Measurements from ENCODE around the gene NDUFB10. TPM values are rescaled to one million over a fixed set of nuclear protein-coding genes. Genes with fewer than 3 reads are reported as not detected.
A peak's percentile ranks its signal among the peaks of the same experiment; 100 is the strongest.
"Not testable (repeated sequence)": the region's sequence is repeated elsewhere in the genome, so short reads cannot be mapped to it uniquely, and the experiment has no call there.

The NDUFB10 gene
- total RNA-seq, 4 donors from 2014 or later = 157 to 196 (median 174) TPM

- Histone ChIP-seq H3K36me3 (no peaks in the 10 kb centered on the region), H3K27me3 (no peaks in the 10 kb centered on the region), H3K27ac (no peak overlapping the region), H3K4me3 (no peak overlapping the region), H3K4me1 (peaks cover 11% of the 10 kb centered on the region), H3K9me3 (no peaks in the 10 kb centered on the region)
- no peak for TF ChIP-seq POLR2AphosphoS5 (IDR thresholded peaks at IDR 0.05)
- no peak for TF ChIP-seq POLR2A (IDR thresholded peaks at IDR 0.05)
- TF ChIP-seq, protein P1, sequence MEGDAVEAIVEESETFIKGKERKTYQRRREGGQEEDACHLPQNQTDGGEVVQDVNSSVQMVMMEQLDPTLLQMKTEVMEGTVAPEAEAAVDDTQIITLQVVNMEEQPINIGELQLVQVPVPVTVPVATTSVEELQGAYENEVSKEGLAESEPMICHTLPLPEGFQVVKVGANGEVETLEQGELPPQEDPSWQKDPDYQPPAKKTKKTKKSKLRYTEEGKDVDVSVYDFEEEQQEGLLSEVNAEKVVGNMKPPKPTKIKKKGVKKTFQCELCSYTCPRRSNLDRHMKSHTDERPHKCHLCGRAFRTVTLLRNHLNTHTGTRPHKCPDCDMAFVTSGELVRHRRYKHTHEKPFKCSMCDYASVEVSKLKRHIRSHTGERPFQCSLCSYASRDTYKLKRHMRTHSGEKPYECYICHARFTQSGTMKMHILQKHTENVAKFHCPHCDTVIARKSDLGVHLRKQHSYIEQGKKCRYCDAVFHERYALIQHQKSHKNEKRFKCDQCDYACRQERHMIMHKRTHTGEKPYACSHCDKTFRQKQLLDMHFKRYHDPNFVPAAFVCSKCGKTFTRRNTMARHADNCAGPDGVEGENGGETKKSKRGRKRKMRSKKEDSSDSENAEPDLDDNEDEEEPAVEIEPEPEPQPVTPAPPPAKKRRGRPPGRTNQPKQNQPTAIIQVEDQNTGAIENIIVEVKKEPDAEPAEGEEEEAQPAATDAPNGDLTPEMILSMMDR (IDR thresholded peaks at IDR 0.05) = no peak
- TF ChIP-seq EP300 (IDR thresholded peaks at IDR 0.05) = no peak
- WGBS = 26% methylated on average over 6 of the region's 7 CpGs
- DNase-seq (ENCODE audit: low spot score in 2 of 2) = no peak
Observed at GRCh38 chr16:1950047-1950446, 9.3 kb upstream of the NDUFB10 start.

DNA sequence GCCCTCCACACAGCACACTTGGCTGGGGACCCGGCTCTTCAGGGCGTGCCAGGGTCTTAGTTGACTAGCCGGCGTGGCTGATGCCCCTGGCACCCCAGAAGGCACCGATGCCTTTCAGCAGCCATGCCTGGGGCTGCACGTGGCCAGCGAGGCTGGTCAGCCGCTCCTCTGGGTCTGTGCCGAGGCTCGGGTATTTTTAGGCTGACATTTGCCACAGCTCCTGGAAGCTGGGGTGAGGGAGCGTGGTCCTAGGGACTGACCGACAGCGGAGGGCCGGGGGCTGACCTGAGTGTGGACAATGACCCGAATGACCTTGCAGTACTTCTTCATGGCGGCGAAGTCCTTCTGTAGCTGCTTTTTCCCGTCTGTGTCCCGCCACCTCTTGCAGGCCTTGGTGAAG is 8.8 kb upstream of the NDUFB10 start:
- WGBS = 66% methylated on average over 7 of the region's 19 CpGs
- DNase-seq (ENCODE audit: low spot score in 2 of 2) = no peak
- Histone ChIP-seq H3K36me3 (no peaks in the 10 kb centered on the region), H3K4me1 (peaks cover 11% of the 10 kb centered on the region), H3K27me3 (no peaks in the 10 kb centered on the region), H3K9me3 (no peaks in the 10 kb centered on the region), H3K4me3 (no peak overlapping the region), H3K27ac (no peak overlapping the region)
- TF ChIP-seq, protein P1 (IDR thresholded peaks at IDR 0.05) = no peak
- TF ChIP-seq EP300 (IDR thresholded peaks at IDR 0.05) (no peak), POLR2AphosphoS5 (IDR thresholded peaks at IDR 0.05) (no peak), POLR2A (IDR thresholded peaks at IDR 0.05) (no peak)

- WGBS = 95% methylated on average over 22 of the region's 22 CpGs
- Histone ChIP-seq H3K27ac (no peak overlapping the region), H3K9me3 (no peaks in the 10 kb centered on the region), H3K36me3 (no peaks in the 10 kb centered on the region), H3K27me3 (no peaks in the 10 kb centered on the region), H3K4me3 (no peak overlapping the region), H3K4me1 (peaks cover 12% of the 10 kb centered on the region)
- peak in 1 of 2 donors; percentile 64 for DNase-seq (ENCODE audit: low spot score in 2 of 2)
- TF ChIP-seq POLR2A (IDR thresholded peaks at IDR 0.05) = no peak
- TF ChIP-seq, protein P1 (IDR thresholded peaks at IDR 0.05) = no peak
- TF ChIP-seq EP300 (IDR thresholded peaks at IDR 0.05) = no peak
- no peak for TF ChIP-seq POLR2AphosphoS5 (IDR thresholded peaks at IDR 0.05)
Observed at GRCh38 chr16:1953734-1954133, 5.6 kb upstream of the NDUFB10 start.

- not testable (repeated sequence) for DNase-seq (ENCODE audit: low spot score in 2 of 2); H3K27me3 ChIP-seq; H3K9me3 ChIP-seq; H3K27ac ChIP-seq; H3K4me3 ChIP-seq
- 87% methylated on average over 15 of the region's 22 CpGs for WGBS
- peaks cover 15% of the 10 kb centered on the region for H3K36me3 ChIP-seq
- H3K4me1 ChIP-seq = peaks cover 28% of the 10 kb centered on the region
Observed at GRCh38 chr16:1957434-1958142, 1.8 kb upstream of the NDUFB10 start.

GRCh38 chr16:1958143-1958491 is 1.2 kb upstream of the NDUFB10 start:
- DNase-seq (ENCODE audit: low spot score in 2 of 2) = peak in 1 of 2 donors; percentile 68
- no CpG with 5 or more reads among the region's 30 CpGs for WGBS
- H3K36me3 ChIP-seq = peaks cover 20% of the 10 kb centered on the region
- not testable (repeated sequence) for H3K27ac ChIP-seq, H3K4me3 ChIP-seq, H3K9me3 ChIP-seq, H3K27me3 ChIP-seq
- peaks cover 33% of the 10 kb centered on the region for H3K4me1 ChIP-seq

DNA sequence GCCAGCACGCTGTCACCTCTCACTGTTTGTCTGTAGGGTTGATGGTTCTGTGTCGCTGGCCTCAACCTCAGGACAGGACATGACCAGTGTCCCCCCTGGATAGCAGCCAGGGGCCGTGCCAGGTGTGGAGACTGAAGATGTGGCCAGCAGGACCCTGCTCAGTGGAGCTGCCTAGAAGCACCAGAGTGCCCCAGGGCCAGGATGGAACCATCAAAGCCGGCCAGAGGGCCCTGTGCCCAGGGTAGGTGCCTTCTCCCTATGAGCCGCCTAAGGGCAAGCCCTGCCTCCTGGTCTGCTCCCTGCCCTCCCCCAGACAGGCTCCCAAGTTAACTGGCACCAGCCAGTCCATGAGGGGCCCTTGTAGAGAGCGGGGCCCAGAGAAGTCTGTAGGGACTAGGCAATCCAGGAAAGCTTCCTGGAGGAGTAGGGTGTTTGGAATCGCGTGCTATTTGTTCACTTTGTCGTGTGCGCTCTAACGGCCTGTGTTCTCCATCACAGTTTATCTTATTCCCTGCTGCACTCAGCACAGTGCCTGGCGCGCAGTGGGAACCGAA is 546 bp upstream of the NDUFB10 start:
- Histone ChIP-seq H3K27me3 (no peaks in the 10 kb centered on the region), H3K4me3 (peak overlapping the region; percentile 70), H3K27ac (no peak overlapping the region), H3K4me1 (peaks cover 37% of the 10 kb centered on the region), H3K9me3 (no peaks in the 10 kb centered on the region), H3K36me3 (peaks cover 23% of the 10 kb centered on the region)
- peak in 1 of 2 donors; percentile 74 for DNase-seq (ENCODE audit: low spot score in 2 of 2)
- TF ChIP-seq, protein P1 (IDR thresholded peaks at IDR 0.05) = no peak
- TF ChIP-seq POLR2A (IDR thresholded peaks at IDR 0.05) = no peak
- no peak for TF ChIP-seq POLR2AphosphoS5 (IDR thresholded peaks at IDR 0.05)
- TF ChIP-seq EP300 (IDR thresholded peaks at IDR 0.05) = no peak
- 20% methylated on average over 12 of the region's 14 CpGs for WGBS
